Breast epithelium (tissue), 4 donors: ENCODE results near the gene CSRNP3. TPM values are rescaled to one million over a fixed set of nuclear protein-coding genes. Genes with fewer than 3 reads are reported as not detected.

ENCODE experiments used
- DNase-seq, 2 donors: peaks; one replicate each; pipeline ENCODE4 v3.0.0-alpha.2; 2019; ENCODE audit warnings: low spot score in 2 of 2
- H3K27ac ChIP-seq, 2 donors: fragments of 200-600 bp; sonication (generic) in 1 of 2; one replicate each; pipeline ENCODE4 v1.5.1; 2016 to 2019; ENCODE audit warnings: mild to moderate bottlenecking in 1 of 2
- H3K27me3 ChIP-seq, 2 donors: fragments of 200-600 bp; sonication (generic) in 1 of 2; one replicate each; pipeline versions ENCODE4 v1.5.1 to v1.6.0; 2017 to 2019; ENCODE audit warnings: control low read depth in 1 of 2, mild to moderate bottlenecking in 1 of 2
- H3K36me3 ChIP-seq: fragments of 200-600 bp; one replicate; pipeline ENCODE4 v1.5.1; 2019
- H3K4me1 ChIP-seq, 2 donors: fragments of 200-600 bp; sonication (generic); one replicate each; pipeline ENCODE4 v1.5.1; 2016 to 2019; ENCODE audit warnings: control low read depth in 1 of 2
- H3K4me3 ChIP-seq, 3 donors: fragments of 200-600 bp; sonication (generic); 1 replicate in 2 of 3; 2 replicates in 1 of 3; pipeline ENCODE4 v1.5.1; 2016 to 2019; ENCODE audit warnings: mild to moderate bottlenecking in 3 of 3, moderate library complexity in 2 of 3
- H3K9me3 ChIP-seq, 2 donors: fragments of 200-600 bp; sonication (generic) in 1 of 2; one replicate each; pipeline ENCODE4 v1.5.1; 2016 to 2019; ENCODE audit warnings: control low read depth in 1 of 2
- POLR2A ChIP-seq: fragments of 450-650 bp; IDR thresholded peaks from one replicate; pipeline ENCODE4 v1.6.1; 2016; ENCODE audit warnings: antibody characterized with exemption, mild to moderate bottlenecking, moderate library complexity
- POLR2AphosphoS5 ChIP-seq, 3 donors: sonication (generic); formaldehyde crosslinking; IDR thresholded peaks; one replicate each; pipeline ENCODE4 v1.6.1; 2017; ENCODE audit warnings: antibody characterized with exemption in 3 of 3
- intact Hi-C: fragments of 100-400 bp; cut with DNase I; formaldehyde crosslinking; loops from one replicate; pipeline ENCODE4 v1.15.1; 2023; ENCODE audit warnings: low total_unique reads
- total RNA-seq, 3 donors: library from RNA; depleted of rRNA; stranded (reverse); fragments of >200 nt; gene quantifications; one replicate each; pipeline ENCODE4 v1.1.0, GENCODE V29; 2016
- TF ChIP-seq, protein P1 (sequence below), 3 donors: fragments of 450-650 bp; IDR thresholded peaks; one replicate each; pipeline ENCODE4 v1.5.1; 2016 to 2017; ENCODE audit warnings: antibody characterized with exemption in 3 of 3, mild to moderate bottlenecking in 3 of 3, moderate library complexity in 3 of 3

CSRNP3 gene
- total RNA-seq, 3 donors from 2014 or later = 1.4 to 10.0 (median 2.0) TPM

GRCh38 chr2:165637396-165637795 is 167.9 kb downstream of the CSRNP3 start:
- Histone ChIP-seq H3K4me1 (no peaks in the 10 kb centered on the region), H3K27ac (no peak overlapping the region), H3K27me3 (no peaks in the 10 kb centered on the region), H3K36me3 (no peaks in the 10 kb centered on the region), H3K9me3 (no peaks in the 10 kb centered on the region), H3K4me3 (no peak overlapping the region)
- DNase-seq = no peak
- TF ChIP-seq POLR2AphosphoS5 (IDR thresholded peaks at IDR 0.05) (no peak), POLR2A (no peak)
- TF ChIP-seq, protein P1, sequence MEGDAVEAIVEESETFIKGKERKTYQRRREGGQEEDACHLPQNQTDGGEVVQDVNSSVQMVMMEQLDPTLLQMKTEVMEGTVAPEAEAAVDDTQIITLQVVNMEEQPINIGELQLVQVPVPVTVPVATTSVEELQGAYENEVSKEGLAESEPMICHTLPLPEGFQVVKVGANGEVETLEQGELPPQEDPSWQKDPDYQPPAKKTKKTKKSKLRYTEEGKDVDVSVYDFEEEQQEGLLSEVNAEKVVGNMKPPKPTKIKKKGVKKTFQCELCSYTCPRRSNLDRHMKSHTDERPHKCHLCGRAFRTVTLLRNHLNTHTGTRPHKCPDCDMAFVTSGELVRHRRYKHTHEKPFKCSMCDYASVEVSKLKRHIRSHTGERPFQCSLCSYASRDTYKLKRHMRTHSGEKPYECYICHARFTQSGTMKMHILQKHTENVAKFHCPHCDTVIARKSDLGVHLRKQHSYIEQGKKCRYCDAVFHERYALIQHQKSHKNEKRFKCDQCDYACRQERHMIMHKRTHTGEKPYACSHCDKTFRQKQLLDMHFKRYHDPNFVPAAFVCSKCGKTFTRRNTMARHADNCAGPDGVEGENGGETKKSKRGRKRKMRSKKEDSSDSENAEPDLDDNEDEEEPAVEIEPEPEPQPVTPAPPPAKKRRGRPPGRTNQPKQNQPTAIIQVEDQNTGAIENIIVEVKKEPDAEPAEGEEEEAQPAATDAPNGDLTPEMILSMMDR (IDR thresholded peaks at IDR 0.05) = no peak
- intact Hi-C loops = no loop called here

GRCh38 chr2:165639504-165639903 is 170.0 kb downstream of the CSRNP3 start:
- TF ChIP-seq POLR2A (no peak), POLR2AphosphoS5 (IDR thresholded peaks at IDR 0.05) (no peak)
- TF ChIP-seq, protein P1 (IDR thresholded peaks at IDR 0.05) = no peak
- Histone ChIP-seq H3K36me3 (no peaks in the 10 kb centered on the region), H3K4me3 (no peak overlapping the region), H3K27me3 (no peaks in the 10 kb centered on the region), H3K9me3 (no peaks in the 10 kb centered on the region), H3K4me1 (no peaks in the 10 kb centered on the region), H3K27ac (no peak overlapping the region)
- intact Hi-C loops = no loop called here
- DNase-seq = no peak

GRCh38 chr2:165640247-165640929 is 170.9 kb downstream of the CSRNP3 start:
- TF ChIP-seq POLR2A = no peak
- TF ChIP-seq, protein P1 (IDR thresholded peaks at IDR 0.05) = no peak
- no peak for TF ChIP-seq POLR2AphosphoS5 (IDR thresholded peaks at IDR 0.05)
- no peaks in the 10 kb centered on the region for H3K9me3 ChIP-seq
- no peak overlapping the region for H3K4me3 ChIP-seq
- no peak overlapping the region for H3K27ac ChIP-seq
- H3K4me1 ChIP-seq = no peaks in the 10 kb centered on the region
- no peaks in the 10 kb centered on the region for H3K36me3 ChIP-seq
- H3K27me3 ChIP-seq = no peaks in the 10 kb centered on the region
- intact Hi-C loops = no loop called here
- DNase-seq = no peak

GRCh38 chr2:165645930-165646831 is 176.7 kb downstream of the CSRNP3 start:
- H3K36me3 ChIP-seq = no peaks in the 10 kb centered on the region
- no peak overlapping the region for H3K27ac ChIP-seq
- H3K9me3 ChIP-seq = no peaks in the 10 kb centered on the region
- no peak for TF ChIP-seq POLR2A
- TF ChIP-seq POLR2AphosphoS5 (IDR thresholded peaks at IDR 0.05) = no peak
- TF ChIP-seq, protein P1 (IDR thresholded peaks at IDR 0.05) = no peak
- intact Hi-C loops = no loop called here
- no peak overlapping the region for H3K4me3 ChIP-seq
- H3K4me1 ChIP-seq = no peaks in the 10 kb centered on the region
- DNase-seq = no peak
- H3K27me3 ChIP-seq = no peaks in the 10 kb centered on the region

GRCh38 chr2:165647409-165647808 is 177.9 kb downstream of the CSRNP3 start:
- no peak for DNase-seq
- H3K4me1 ChIP-seq = no peaks in the 10 kb centered on the region
- H3K36me3 ChIP-seq = no peaks in the 10 kb centered on the region
- no peaks in the 10 kb centered on the region for H3K9me3 ChIP-seq
- H3K27ac ChIP-seq = no peak overlapping the region
- no peaks in the 10 kb centered on the region for H3K27me3 ChIP-seq
- TF ChIP-seq POLR2AphosphoS5 (IDR thresholded peaks at IDR 0.05) = no peak
- TF ChIP-seq, protein P1 (IDR thresholded peaks at IDR 0.05) = no peak
- TF ChIP-seq POLR2A = no peak
- intact Hi-C loops = no loop called here
- H3K4me3 ChIP-seq = no peak overlapping the region
